ENCODE measurements around the gene NKG7.

DNA sequence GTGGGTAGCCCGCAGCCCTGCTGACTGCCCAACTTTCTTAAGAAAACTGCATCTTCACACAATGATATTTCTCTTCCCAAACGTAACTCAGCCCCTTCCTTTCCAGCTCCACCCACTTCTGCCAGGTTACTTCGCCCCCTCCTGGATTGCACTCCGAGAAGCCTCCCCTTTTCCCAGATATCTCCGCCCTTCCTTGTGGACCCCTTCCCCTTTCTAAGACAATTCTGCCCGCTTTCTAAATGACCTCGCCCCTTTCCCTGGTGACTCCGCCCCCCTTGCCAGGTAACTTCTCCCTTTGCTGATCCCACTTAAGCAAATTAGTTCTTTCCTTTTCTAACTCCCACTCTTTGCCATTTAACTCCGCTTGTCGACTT, 33.2 kb downstream of the NKG7 start:
- TF ChIP-seq, protein P1, sequence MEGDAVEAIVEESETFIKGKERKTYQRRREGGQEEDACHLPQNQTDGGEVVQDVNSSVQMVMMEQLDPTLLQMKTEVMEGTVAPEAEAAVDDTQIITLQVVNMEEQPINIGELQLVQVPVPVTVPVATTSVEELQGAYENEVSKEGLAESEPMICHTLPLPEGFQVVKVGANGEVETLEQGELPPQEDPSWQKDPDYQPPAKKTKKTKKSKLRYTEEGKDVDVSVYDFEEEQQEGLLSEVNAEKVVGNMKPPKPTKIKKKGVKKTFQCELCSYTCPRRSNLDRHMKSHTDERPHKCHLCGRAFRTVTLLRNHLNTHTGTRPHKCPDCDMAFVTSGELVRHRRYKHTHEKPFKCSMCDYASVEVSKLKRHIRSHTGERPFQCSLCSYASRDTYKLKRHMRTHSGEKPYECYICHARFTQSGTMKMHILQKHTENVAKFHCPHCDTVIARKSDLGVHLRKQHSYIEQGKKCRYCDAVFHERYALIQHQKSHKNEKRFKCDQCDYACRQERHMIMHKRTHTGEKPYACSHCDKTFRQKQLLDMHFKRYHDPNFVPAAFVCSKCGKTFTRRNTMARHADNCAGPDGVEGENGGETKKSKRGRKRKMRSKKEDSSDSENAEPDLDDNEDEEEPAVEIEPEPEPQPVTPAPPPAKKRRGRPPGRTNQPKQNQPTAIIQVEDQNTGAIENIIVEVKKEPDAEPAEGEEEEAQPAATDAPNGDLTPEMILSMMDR (IDR thresholded peaks at IDR 0.05), result no peak
- TF ChIP-seq POLR2A (IDR thresholded peaks at IDR 0.05), result no peak

Measured in body of pancreas (tissue), 4 donors.